Measurements from ENCODE around the gene PARL.

DNA sequence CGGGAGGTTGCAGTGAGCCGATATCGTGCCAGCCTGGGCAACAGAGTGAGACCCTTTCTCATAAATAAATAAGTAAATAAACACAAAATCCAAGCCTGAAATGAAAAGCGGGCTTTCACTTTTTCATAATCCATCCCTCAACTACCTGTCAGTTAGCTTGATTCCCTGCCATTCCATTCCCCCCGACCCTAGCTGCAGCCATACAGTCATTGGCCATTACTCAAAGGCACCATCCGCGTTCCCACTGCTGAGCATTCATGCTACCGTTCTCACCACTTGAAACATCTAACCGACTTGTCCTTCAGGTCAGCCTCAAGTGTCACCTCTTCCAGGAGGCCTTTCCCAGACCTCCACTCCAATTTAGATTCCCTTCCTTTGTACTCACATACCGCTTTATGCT lies 1.1 kb upstream of the PARL start:
- TF ChIP-seq, protein P1, sequence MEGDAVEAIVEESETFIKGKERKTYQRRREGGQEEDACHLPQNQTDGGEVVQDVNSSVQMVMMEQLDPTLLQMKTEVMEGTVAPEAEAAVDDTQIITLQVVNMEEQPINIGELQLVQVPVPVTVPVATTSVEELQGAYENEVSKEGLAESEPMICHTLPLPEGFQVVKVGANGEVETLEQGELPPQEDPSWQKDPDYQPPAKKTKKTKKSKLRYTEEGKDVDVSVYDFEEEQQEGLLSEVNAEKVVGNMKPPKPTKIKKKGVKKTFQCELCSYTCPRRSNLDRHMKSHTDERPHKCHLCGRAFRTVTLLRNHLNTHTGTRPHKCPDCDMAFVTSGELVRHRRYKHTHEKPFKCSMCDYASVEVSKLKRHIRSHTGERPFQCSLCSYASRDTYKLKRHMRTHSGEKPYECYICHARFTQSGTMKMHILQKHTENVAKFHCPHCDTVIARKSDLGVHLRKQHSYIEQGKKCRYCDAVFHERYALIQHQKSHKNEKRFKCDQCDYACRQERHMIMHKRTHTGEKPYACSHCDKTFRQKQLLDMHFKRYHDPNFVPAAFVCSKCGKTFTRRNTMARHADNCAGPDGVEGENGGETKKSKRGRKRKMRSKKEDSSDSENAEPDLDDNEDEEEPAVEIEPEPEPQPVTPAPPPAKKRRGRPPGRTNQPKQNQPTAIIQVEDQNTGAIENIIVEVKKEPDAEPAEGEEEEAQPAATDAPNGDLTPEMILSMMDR (IDR thresholded peaks at IDR 0.05) = no peak
- TF ChIP-seq, protein P2, sequence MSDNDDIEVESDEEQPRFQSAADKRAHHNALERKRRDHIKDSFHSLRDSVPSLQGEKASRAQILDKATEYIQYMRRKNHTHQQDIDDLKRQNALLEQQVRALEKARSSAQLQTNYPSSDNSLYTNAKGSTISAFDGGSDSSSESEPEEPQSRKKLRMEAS (IDR thresholded peaks at IDR 0.05; ENCODE audit: low read depth) = no peak
- TF ChIP-seq ELF1 (IDR thresholded peaks at IDR 0.05) = no peak
- no peak for TF ChIP-seq YY1 (IDR thresholded peaks at IDR 0.05; ENCODE audit: low read depth)
- no peak for TF ChIP-seq RAD21 (IDR thresholded peaks at IDR 0.05; ENCODE audit: low read length)
- TF ChIP-seq MEF2A (IDR thresholded peaks at IDR 0.05; ENCODE audit: borderline replicate concordance, low read depth) = no peak
- no peak for TF ChIP-seq MXI1 (IDR thresholded peaks at IDR 0.05; ENCODE audit: low read depth, low read length)
- no peak for TF ChIP-seq CHD2 (IDR thresholded peaks at IDR 0.05; ENCODE audit: low read length, partially characterized antibody)
- TF ChIP-seq TAF1 (IDR thresholded peaks at IDR 0.05; ENCODE audit: borderline replicate concordance, low read depth, low read length) = no peak
- TF ChIP-seq POLR2AphosphoS5 (IDR thresholded peaks at IDR 0.05; ENCODE audit: low read depth, low read length) = no peak
- no peak for TF ChIP-seq EP300 (IDR thresholded peaks at IDR 0.05; ENCODE audit: borderline replicate concordance in 1 of 2, low read depth in 1 of 2, low read length in 1 of 2)
- TF ChIP-seq TCF12 (IDR thresholded peaks at IDR 0.05) = no peak
- no peak for TF ChIP-seq RFX5 (IDR thresholded peaks at IDR 0.05; ENCODE audit: low read length)
- TF ChIP-seq GABPA (IDR thresholded peaks at IDR 0.05; ENCODE audit: low read depth) = no peak

Data from SK-N-SH (cell line).